ENCODE results near the gene NEAT1. TPM values are rescaled to one million over a fixed set of nuclear protein-coding genes. Genes with fewer than 3 reads are reported as not detected.

NEAT1 gene
- total RNA-seq, result 333 to 440 TPM (median 377 TPM) in 3 replicates
- long read RNA-seq, full-length matches to known transcripts, result 230 of 230 reads
- long read RNA-seq, partial matches to known transcripts, result 0 of 230 reads
- long read RNA-seq, other reads (novel, unspliced or antisense), result 0 of 230 reads

DNA sequence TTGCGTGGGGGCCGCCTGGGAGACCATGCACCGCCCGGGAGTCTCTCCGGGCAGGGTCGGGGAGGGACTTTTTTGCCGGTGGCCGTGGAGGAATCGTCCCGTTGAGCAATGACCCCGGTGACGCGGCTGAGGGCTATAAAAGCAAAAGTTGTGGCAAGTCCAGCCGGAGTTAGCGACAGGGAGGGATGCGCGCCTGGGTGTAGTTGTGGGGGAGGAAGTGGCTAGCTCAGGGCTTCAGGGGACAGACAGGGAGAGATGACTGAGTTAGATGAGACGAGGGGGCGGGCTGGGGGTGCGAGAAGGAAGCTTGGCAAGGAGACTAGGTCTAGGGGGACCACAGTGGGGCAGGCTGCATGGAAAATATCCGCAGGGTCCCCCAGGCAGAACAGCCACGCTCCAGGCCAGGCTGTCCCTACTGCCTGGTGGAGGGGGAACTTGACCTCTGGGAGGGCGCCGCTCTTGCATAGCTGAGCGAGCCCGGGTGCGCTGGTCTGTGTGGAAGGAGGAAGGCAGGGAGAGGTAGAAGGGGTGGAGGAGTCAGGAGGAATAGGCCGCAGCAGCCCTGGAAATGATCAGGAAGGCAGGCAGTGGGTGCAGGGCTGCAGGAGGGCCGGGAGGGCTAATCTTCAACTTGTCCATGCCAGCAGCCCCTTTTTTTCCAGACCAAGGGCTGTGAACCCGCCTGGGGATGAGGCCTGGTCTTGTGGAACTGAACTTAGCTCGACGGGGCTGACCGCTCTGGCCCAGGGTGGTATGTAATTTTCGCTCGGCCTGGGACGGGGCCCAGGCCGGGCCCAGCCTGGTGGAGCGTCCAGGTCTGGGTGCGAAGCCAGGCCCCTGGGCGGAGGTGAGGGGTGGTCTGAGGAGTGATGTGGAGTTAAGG is at the start of gene NEAT1:
TSS of gene NEAT1 (plus strand) at position 166 of the 883 bp plus-strand sequence.
- Mint-ChIP-seq H3K9me3 (ENCODE audit: low read depth) (no peaks in the 10 kb centered on the region), H3K36me3 (ENCODE audit: low read depth) (peaks cover 43% of the 10 kb centered on the region), H3K4me3 (ENCODE audit: unreplicated experiment) (peak within 1 kb of the TSS; percentile 82), H3K4me1 (ENCODE audit: low read depth) (peaks cover 87% of the 10 kb centered on the region), H3K27ac (ENCODE audit: unreplicated experiment) (peak within 1 kb of the TSS; percentile 100), H3K27me3 (ENCODE audit: low read depth) (no peaks in the 10 kb centered on the region)
- no peak for DNase-seq (ENCODE audit: low spot score)
- TF ChIP-seq, protein P1, sequence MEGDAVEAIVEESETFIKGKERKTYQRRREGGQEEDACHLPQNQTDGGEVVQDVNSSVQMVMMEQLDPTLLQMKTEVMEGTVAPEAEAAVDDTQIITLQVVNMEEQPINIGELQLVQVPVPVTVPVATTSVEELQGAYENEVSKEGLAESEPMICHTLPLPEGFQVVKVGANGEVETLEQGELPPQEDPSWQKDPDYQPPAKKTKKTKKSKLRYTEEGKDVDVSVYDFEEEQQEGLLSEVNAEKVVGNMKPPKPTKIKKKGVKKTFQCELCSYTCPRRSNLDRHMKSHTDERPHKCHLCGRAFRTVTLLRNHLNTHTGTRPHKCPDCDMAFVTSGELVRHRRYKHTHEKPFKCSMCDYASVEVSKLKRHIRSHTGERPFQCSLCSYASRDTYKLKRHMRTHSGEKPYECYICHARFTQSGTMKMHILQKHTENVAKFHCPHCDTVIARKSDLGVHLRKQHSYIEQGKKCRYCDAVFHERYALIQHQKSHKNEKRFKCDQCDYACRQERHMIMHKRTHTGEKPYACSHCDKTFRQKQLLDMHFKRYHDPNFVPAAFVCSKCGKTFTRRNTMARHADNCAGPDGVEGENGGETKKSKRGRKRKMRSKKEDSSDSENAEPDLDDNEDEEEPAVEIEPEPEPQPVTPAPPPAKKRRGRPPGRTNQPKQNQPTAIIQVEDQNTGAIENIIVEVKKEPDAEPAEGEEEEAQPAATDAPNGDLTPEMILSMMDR (IDR thresholded peaks at IDR 0.05), result peak; percentile 0

GRCh38 chr11:65373839-65374580 is 48.6 kb upstream of the NEAT1 start:
- H3K27ac Mint-ChIP-seq (ENCODE audit: unreplicated experiment), result no peak overlapping the region
- H3K27me3 Mint-ChIP-seq (ENCODE audit: low read depth), result no peaks in the 10 kb centered on the region
- no peak for DNase-seq (ENCODE audit: low spot score)
- TF ChIP-seq, protein P1 (IDR thresholded peaks at IDR 0.05), result no peak
- H3K4me3 Mint-ChIP-seq (ENCODE audit: unreplicated experiment), result no peak overlapping the region
- no peaks in the 10 kb centered on the region for H3K9me3 Mint-ChIP-seq (ENCODE audit: low read depth)
- no peaks in the 10 kb centered on the region for H3K36me3 Mint-ChIP-seq (ENCODE audit: low read depth)
- H3K4me1 Mint-ChIP-seq (ENCODE audit: low read depth), result peaks cover 23% of the 10 kb centered on the region

GRCh38 chr11:65375012-65375411 is 47.6 kb upstream of the NEAT1 start:
- Mint-ChIP-seq H3K9me3 (ENCODE audit: low read depth) (no peaks in the 10 kb centered on the region), H3K27me3 (ENCODE audit: low read depth) (no peaks in the 10 kb centered on the region), H3K36me3 (ENCODE audit: low read depth) (no peaks in the 10 kb centered on the region), H3K4me1 (ENCODE audit: low read depth) (peaks cover 23% of the 10 kb centered on the region), H3K27ac (ENCODE audit: unreplicated experiment) (no peak overlapping the region), H3K4me3 (ENCODE audit: unreplicated experiment) (no peak overlapping the region)
- DNase-seq (ENCODE audit: low spot score), result no peak
- TF ChIP-seq, protein P1 (IDR thresholded peaks at IDR 0.05), result no peak

DNA sequence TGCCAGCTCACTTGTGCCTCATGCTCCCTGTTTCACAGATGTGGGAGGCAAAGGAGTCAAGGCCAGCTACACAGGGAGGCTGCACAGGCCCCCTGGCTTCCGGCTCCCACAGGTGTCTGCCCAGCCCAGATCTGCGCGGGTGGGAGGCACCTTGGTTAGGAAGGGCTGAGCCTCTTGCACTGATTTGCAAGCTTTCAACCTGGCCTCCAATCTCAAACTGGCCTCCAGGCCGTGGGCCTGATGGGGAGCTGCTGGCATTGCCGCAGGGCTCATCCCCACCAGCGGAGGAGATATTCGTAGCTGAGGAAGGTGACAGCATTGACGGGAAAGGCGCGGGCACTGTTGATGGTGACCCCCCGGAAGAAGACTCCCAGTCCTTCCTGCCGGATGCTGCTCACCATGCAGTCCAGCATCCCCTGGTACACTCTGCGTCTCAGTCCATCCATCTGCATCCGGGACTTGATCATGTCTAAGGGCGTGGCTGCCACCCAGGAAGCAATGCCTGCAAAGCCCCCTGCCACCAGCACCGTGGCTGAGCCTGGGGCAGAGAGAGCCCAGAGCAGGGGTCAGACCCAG is 46.4 kb upstream of the NEAT1 start:
- H3K27ac Mint-ChIP-seq (ENCODE audit: unreplicated experiment), result no peak overlapping the region
- H3K9me3 Mint-ChIP-seq (ENCODE audit: low read depth), result no peaks in the 10 kb centered on the region

More for the DNA sequence above, 46.4 kb upstream of the NEAT1 start:
- TF ChIP-seq, protein P1 (IDR thresholded peaks at IDR 0.05), result no peak
- Mint-ChIP-seq H3K4me3 (ENCODE audit: unreplicated experiment) (no peak overlapping the region), H3K36me3 (ENCODE audit: low read depth) (no peaks in the 10 kb centered on the region), H3K27me3 (ENCODE audit: low read depth) (no peaks in the 10 kb centered on the region), H3K4me1 (ENCODE audit: low read depth) (peaks cover 13% of the 10 kb centered on the region)
- DNase-seq (ENCODE audit: low spot score), result no peak
